NCI-H187 treated with DMSO at 0.1 percent for 48 hours (cell line): ENCODE measurements around the gene GARIN6.
"Not testable (repeated sequence)": the region's sequence is repeated elsewhere in the genome, so short reads cannot be mapped to it uniquely, and the experiment has no call there.

Experiments used
- DNase-seq: peaks from one replicate; lab custom pipeline; 2025; lab: John Stamatoyannopoulos, UW

The GARIN6 gene

GRCh38 chr12:99647453-99647852 is at the start of gene GARIN6:
Gene GARIN6 (plus strand): TSS chr12:99647753. CDS start chr12:99648175, 422 bp downstream.
- DNase-seq: no peak

GRCh38 chr12:99598785-99599184 is 48.8 kb upstream of the GARIN6 start:
- no peak for DNase-seq

DNA sequence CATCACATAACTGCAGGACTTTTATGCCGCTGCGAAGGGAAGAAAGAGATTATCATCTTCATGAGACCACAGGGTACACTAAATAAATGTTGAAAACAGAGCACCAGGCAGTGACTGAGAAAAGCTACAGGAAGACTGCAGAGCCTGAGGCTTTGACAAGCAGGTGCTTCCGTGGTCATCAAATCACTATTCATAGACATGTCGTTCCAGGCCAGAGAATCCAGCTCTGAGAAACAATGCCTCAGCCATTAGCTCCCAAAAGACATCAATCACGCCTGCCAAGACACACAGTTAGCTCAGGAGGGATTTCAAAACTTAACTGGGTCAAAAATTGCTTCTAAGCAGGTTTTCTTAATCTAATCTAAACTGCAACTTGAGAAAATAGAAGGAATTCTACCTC is 47.2 kb upstream of the GARIN6 start:
- peak; percentile 33 for DNase-seq

- DNase-seq: no peak
These were observed 37.9 kb upstream of the GARIN6 start for GRCh38 chr12:99609455-99610181.

DNA sequence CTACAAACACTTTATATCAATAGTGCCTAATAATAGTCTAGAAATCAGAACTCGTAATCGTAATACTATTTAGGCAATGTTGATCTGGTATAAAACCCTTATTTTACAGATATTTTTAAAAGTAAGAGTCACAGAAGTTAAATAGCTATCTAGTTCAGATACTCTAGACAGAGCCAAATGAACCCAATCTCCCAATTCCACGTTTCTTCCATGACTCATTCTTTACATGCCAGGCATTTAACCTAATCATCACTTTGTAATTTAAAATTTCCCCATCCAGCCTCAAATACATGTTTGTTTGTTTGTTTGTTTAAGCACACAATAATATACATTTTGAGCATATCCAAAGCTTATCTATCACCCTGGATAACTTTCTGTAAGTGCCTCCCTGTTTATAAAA is 36.4 kb upstream of the GARIN6 start:
- DNase-seq: no peak

GRCh38 chr12:99611599-99611998 is 36.0 kb upstream of the GARIN6 start:
- DNase-seq: no peak

GRCh38 chr12:99618657-99619056 is 28.9 kb upstream of the GARIN6 start:
- DNase-seq: no peak

DNA sequence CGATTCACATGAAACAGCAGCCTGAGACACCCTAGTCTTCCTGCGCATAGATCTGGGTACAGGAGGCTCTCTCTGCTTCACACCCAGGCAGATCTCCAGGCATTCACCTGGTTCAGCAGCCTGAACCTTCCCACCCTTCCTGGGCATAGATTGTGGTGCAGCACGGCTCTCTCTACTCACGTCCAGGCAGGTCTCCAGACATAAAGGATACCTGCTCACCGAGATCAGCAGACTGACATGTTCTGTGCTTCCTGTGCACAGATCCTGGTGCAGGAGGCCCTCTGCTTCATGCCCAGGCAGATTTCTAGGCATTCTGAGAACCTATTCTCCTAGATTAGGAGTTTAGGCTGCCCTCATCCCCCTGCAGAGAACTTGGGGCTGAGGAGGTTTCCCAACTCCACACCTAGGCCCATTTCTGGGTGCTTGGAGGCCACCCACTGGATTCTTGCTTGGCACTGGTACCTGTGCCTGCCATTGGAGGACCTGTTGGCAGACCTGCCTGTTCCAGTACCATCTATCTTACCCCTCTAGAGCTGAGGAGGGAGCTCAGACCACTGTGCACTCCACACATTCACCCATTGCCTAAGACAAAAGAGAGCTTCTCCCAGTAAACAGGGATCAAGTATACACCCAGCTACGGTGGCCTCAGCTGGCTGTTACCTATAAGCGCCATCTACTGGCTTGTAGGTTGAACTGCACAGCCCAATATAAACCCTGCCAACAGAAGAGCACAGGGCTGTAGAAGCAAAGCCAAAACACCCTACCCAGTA is 28.0 kb upstream of the GARIN6 start:
- DNase-seq: no peak

DNA sequence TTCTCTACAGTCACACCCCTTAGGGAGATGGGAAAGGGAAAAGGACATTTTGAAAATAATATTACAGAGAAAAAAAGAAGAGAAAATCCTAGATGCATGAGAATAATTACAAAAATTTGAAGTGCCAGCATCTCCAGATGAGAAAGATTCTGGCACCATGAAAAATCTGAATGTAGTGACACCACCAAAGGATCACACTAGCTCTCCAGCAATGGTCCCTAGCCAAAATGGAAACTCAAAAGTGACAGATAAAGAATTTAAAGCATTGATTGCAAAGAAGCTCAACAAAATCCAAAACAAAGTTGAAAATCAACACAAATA is 27.4 kb upstream of the GARIN6 start:
- DNase-seq: no peak

GRCh38 chr12:99624591-99624990 is 23.0 kb upstream of the GARIN6 start:
- not testable (repeated sequence) for DNase-seq

DNA sequence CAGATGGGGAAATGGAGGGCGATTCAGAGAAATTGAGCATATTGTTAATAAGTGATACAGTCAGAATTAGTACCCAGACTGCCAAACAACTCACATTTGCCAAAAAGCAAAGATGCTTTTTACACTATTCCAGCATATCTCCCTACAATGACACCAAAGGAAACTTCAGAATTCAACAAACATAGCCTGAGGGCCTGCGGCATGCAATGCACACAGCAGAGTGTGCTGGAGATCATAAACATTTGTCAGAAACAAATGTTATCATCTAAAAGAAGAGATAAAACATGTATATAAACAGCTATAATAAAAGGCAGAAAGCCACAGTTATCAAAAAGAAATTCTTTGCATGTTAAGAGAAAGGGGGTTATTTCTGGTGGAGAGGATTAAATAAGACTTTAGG is 20.1 kb upstream of the GARIN6 start:
- DNase-seq: no peak

DNA sequence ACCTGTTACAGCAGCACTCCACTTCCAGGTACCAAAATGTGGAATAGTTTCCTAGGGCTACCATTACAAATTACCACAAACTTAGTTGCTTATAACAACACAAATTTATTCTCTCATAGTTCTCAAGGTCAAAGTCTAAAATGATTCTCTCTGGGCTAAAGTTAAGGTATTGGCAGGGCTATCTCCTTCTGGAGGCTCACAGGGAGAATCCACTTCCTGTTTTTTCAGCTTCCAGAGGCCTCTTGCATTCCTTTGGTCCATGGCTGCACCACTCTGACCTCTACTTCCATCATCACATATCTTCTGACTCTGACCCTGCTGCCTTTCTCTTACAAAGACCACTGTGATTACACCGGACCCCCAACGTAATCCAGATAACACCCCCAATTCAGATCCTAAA is 2.9 kb upstream of the GARIN6 start:
- DNase-seq: no peak

DNA sequence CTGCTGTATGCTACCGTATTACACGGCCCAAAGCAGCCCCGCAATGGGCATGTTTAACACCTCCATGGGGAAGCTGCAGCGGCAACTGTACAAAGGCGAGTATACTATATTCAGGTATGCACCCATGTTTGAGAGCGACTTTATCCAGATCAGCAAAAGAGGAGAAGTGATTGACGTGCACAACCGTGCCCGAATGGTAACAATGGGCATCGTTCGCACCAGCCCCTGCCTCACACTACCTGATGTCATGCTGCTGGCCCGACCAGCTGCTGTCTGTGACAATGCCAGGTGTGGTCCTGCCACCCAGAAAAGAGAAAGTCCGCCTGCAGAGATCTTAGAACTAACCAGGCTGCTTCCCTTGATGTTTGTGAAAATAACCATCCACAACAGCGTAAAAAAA is 630 bp downstream of the GARIN6 start:
- no peak for DNase-seq

DNA sequence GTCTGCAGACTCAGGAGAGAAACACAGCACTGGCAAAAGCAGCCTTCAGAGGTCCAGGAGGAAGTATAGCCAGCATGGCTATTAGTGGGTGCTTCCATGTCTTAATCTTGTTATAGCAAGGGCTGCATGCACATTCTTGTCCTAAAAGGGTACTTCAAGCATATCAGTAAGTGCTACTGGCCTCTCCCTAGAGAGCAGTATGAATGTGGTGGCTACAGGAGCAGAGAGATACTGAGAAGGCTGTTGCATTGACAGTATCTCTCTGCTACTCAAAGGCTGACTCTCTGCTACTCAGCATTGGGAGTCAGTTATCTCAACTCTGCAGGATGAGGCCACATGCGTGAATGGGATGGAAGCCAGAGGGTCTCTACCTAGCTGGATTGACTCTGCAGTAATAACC is 2.0 kb downstream of the GARIN6 start:
- DNase-seq: peak; percentile 32

DNA sequence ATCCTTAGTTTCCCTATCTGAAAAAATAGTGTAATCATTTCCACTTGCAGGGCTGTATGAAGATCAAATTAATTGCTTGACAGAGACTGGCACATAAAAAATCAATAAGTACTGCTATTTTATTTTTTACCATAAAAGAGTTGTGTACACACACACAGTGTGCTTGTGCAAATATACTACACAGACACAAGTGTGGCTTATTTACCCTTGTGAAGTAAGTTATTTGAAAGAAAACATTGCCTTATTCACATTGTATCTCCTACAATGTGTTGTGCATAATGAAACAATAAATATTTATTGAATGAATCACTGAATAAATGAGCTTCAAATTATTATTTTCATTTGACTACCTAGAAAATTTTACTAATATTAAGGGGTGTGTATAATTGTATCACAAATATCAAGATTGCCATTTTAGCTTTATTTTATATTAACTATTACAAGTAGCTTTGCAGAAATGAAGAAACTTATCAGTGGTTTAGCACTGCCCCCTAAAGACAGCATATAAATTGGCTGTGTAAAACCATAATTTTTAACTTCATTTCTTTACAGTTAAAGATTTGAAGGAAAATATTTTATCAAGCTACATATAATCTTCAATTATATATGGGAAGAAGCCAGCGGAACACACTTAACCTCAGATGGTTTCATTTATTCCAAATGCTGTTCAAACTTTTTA is 11.3 kb downstream of the GARIN6 start:
- no peak for DNase-seq

- no peak for DNase-seq
These were observed 23.1 kb downstream of the GARIN6 start for GRCh38 chr12:99670635-99671034.

- DNase-seq: no peak
These were observed 32.7 kb downstream of the GARIN6 start for GRCh38 chr12:99680276-99680675.

DNA sequence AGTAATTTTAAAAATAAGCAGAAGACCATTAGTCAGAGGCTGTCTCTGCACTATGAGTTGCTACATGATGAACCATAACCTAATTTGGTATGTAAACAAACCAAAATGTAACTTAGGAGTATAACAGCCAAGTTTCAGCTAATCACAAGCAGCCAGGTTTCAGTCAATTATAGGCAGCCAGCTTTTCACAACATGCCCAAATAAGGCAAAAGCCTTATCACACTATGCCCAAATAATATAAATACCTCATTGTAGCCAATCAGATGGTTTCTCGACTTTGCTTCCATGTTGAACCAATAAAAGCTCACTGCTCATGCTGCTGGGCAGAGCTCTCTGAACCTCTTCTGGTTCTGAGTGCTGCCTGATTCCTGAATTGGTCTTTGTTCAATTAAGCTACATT is 38.6 kb downstream of the GARIN6 start:
- no peak for DNase-seq

DNA sequence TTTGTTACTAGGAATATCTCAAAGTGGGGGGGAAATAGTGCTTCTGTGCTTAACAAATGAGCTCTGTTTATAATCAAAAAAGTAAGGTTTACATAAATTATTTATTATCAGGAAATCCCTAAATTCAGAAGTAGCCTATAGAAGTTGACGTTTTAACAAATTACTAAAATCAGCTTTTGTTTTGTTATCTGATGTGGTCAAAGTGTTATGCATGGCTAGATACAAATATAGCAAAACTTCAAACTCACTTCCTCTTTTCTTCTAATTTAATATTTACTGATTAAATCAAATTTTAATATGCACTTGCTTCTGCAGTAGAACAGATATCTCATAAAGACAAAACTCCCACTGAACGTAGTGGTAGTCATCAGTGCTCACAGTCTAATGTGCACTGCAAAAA is 47.5 kb downstream of the GARIN6 start:
- no peak for DNase-seq
